Cardiac fibroblast (primary cell): ENCODE data around the gene OTOGL.

Source experiments
- DNase-seq, 2 donors: peaks; one replicate each; pipeline versions ENCODE4 v3.0.0 to v3.0.0-alpha.2; 2010; ENCODE audit warnings: low read depth in 2 of 2
- H3K4me3 ChIP-seq, 2 donors: replicated peaks in 1 of 2; 1 replicate in 1 of 2; 2 replicates in 1 of 2; pipeline ENCODE4 v1.5.1; 2011; ENCODE audit warnings: low read depth in 2 of 2, low read length in 2 of 2, mild to moderate bottlenecking in 2 of 2, moderate library complexity in 1 of 2
- CTCF ChIP-seq: IDR thresholded peaks from one replicate; pipeline ENCODE4 v1.5.1; 2011; ENCODE audit warnings: low read depth, mild to moderate bottlenecking, low read length, inconsistent platforms

Gene OTOGL

GRCh38 chr12:80199931-80200330 is 100.6 kb downstream of the OTOGL start:
- TF ChIP-seq CTCF, result no peak
- no peak for DNase-seq
- no peak overlapping the region for H3K4me3 ChIP-seq

- H3K4me3 ChIP-seq, result no peak overlapping the region
- TF ChIP-seq CTCF, result no peak
- no peak for DNase-seq
These were observed 101.1 kb downstream of the OTOGL start for GRCh38 chr12:80200414-80200813.

GRCh38 chr12:80201908-80202307 is 102.6 kb downstream of the OTOGL start:
- no peak for DNase-seq
- no peak overlapping the region for H3K4me3 ChIP-seq
- no peak for TF ChIP-seq CTCF

- DNase-seq, result no peak
- no peak for TF ChIP-seq CTCF
- H3K4me3 ChIP-seq, result no peak overlapping the region
These were observed 106.6 kb downstream of the OTOGL start for GRCh38 chr12:80205960-80206359.

GRCh38 chr12:80208071-80208470 is 108.7 kb downstream of the OTOGL start:
- TF ChIP-seq CTCF, result no peak

GRCh38 chr12:80211671-80212070 is 112.3 kb downstream of the OTOGL start:
- H3K4me3 ChIP-seq, result no peak overlapping the region
- DNase-seq, result no peak
- TF ChIP-seq CTCF, result no peak

More at GRCh38 chr12:80208071-80208470, 108.7 kb downstream of the OTOGL start:
- no peak for DNase-seq
- H3K4me3 ChIP-seq, result no peak overlapping the region

- TF ChIP-seq CTCF, result no peak
- no peak overlapping the region for H3K4me3 ChIP-seq
- DNase-seq, result no peak
These were observed 113.8 kb downstream of the OTOGL start for GRCh38 chr12:80212938-80213645.
